Suppressor macrophage (primary cell): Measurements from ENCODE around the gene DYTN.

Experiments
- DNase-seq, 4 experiments: peaks; one replicate each; pipeline ENCODE4 v3.0.0-alpha.2; 2020 to 2022

DYTN gene

DNA sequence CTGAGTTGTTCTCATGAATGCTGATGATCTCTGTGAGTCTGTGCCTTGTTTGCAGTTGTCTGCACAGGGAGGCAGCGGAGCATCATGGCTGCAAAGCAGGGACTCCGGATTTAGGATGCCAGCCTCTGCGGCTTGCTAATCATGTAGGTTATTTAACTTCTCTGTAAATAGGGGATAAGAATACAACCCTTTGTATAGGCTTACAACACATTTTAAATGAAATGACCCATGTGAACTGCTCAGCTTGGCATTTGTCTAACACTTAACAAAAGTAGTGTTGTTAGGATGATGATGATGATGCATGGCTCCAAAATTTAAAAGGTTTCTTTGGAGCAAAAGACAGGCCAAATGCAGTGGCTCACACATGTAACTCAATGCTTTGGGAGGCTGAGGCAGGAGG lies 19.4 kb downstream of the DYTN start:
- DNase-seq: no peak

DNA sequence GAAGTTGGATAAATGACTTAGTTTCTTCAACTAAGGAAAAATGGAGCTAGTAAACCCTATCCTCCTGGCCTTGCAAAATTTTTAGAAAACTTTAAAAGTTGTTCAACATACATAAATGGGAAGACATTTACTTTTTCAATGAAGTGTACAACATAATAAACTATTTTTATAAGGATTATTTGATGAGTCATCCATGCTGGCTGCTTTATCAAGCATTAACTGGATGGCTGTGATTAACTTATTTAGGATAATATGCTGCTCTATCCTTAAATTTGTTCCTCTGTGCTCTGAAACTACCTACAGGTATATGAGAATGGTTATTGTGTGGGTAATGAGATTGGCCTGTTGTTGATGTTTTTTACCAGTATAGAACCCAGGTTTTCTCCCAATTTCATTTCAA lies 21.3 kb downstream of the DYTN start:
- DNase-seq: no peak

GRCh38 chr2:206693399-206694137 lies 24.6 kb downstream of the DYTN start:
- peak; percentile 51 to 79 (median 74) for DNase-seq

- no peak for DNase-seq
Measured at GRCh38 chr2:206692971-206693370, 25.2 kb downstream of the DYTN start.

GRCh38 chr2:206688990-206689389 lies 29.2 kb downstream of the DYTN start:
- no peak for DNase-seq

- DNase-seq: no peak
Measured at GRCh38 chr2:206688453-206688852, 29.7 kb downstream of the DYTN start.

DNA sequence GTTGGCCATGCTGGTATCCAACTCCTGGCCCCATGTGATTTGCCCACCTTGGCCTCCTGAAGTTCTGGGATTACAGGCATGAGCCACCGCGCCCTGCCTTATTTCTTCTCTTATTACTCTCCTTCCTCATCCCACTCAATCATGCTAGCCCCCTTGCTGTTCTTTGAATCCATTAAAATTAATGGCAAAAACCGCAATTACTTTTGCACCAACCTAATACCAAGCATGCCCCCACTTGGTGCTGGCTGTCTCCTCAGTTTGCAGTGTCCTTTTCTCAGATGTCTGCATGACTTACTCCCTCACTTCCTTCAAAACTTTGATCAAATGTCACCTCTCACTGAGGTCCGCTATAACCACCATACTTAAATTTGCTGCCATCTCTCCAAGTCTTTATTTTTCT lies 34.6 kb downstream of the DYTN start:
- DNase-seq: no peak

- DNase-seq: no peak
Measured at GRCh38 chr2:206670531-206671319, 47.5 kb downstream of the DYTN start.

- no peak for DNase-seq
Measured at GRCh38 chr2:206665251-206665650, 52.9 kb downstream of the DYTN start.

DNA sequence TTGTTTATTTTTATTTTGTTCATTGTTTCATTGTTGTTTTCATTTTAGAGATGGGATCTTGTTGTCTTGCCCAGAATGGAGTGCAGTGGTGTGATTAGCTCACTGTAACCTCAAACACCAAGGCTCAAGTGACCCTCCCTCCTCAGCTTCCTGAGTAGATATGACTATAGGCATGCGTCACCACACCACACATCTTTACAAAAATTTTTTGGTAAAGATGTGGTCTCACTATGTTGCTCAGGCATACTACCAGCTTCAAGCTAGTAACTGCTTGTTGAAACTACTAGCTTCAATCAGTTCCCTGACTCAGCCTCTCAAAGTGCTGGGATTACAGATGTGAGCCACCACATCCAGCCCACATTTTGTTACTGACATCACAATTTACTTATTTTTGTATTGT lies 61.1 kb downstream of the DYTN start:
- no peak for DNase-seq

GRCh38 chr2:206647985-206648384 lies 70.2 kb downstream of the DYTN start:
- no peak for DNase-seq

DNA sequence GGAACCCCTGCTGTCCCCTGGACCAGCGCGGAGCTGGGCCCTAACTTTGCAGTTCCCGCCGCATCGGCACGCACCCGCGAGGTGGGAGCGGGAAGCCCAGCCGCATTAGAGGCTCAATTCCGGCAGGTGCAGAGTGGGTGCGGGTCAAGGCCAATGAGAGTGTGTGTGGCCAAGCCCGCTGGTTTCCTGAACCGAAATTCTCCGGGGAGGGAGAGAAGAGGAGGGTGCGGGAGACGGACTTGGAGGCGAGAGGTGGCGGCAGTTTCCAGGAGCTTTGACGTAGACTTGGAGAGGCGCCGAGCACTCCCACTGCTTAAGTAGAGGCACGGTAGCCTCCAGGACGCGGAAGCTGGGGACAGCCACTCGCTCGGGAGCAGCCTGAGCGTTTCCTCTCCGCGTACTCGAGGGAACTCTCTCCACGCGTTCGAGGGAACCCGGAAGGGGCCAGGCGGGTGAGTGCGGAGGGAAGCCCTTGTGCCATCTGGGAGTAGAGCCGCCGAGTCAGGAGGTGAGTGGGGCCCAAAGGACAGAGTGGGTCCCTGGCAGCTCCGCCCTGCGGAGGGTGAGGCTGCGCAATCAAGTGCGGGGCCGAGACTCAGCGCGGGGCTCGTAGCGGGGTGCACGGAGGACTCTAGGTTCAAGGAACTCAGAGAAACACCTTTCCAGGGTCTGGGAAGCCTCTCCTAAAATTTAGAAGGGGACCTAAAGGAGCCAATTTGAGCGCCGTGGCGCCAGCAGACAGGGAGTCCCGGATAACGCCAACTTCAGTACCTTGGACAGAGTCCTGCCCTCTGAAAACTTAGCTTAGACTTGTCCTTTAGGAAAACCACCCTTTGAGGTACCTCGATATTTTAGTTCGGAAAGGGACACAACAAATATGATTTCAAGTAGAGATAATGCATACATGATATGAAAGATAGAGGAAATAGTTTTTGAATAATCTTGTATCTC lies 75.8 kb downstream of the DYTN start, which contains the start of gene FAM237A:
Gene FAM237A, plus strand, starts transcription at position 413 of the 951 bp plus-strand sequence. CDS start 1,750 bp downstream, outside the sequence.
- peak; percentile 58 to 72 (median 64) for DNase-seq

DNA sequence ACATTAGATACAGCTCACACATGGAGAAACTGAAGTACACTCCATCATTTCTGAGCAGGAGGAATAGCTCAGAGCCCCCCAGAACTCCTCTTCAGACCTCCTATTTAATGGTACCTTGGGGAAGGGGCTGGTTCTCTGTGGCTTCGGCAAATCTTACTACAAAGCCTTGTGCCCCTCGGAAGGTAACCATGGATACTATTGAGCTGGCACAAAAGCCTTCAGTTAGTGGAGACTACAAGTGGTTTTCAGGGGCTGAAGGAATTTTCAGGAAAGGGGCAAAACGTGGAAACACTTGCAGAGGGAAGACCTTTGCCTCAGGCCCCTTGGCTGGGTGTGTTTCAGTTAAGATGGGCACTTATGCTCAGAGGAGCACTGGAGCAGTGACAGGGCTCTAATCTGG lies 77.0 kb downstream of the DYTN start:
- DNase-seq: no peak

GRCh38 chr2:206639636-206640035 lies 78.6 kb downstream of the DYTN start:
- no peak for DNase-seq

GRCh38 chr2:206635015-206635414 lies 83.2 kb downstream of the DYTN start:
- DNase-seq: no peak

DNA sequence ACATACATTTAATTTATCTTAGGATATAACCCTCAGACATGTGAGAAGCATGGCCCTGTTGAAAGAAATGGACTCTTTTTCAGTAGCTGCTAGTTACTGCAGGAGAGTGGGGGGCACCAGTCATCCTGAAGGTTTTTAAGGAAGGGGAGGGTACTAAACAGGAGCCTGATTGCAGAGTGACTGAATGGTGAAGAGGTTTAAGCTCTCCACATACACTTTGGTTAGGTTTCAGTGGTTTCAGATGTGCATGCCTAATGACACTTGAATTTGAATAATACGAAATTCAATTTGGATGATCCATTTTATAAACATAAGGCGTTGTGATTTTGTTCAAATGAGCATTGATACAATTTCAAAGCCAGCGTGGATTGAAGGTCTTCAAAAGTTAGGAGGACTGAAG lies 86.9 kb downstream of the DYTN start:
- no peak for DNase-seq

DNA sequence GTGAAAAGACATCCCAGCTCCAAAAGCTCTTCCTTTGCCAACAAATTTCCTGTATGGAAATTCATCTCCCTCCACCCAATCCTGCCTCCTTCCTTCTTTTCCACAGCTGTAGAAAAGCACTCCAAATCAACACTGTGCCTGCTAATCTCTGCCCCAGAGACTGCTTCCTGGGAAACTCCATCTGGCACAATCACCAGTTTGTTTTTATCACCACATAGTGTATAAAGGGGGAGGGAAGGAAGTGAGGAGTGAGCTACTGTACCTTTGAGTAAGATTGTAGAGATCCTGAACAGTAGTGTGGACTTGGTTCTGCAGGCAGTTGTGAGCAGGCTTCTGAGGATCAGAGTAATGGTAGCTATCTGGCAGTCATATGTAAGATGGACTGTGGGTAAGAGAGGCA lies 90.6 kb downstream of the DYTN start:
- DNase-seq: no peak

- no peak for DNase-seq
Measured at GRCh38 chr2:206626108-206626507, 92.1 kb downstream of the DYTN start.

- DNase-seq: no peak
Measured at GRCh38 chr2:206619011-206619410, 99.2 kb downstream of the DYTN start.

GRCh38 chr2:206616151-206616550 lies 102.0 kb downstream of the DYTN start:
- no peak for DNase-seq

- no peak for DNase-seq
Measured at GRCh38 chr2:206615417-206616089, 102.6 kb downstream of the DYTN start.

DNA sequence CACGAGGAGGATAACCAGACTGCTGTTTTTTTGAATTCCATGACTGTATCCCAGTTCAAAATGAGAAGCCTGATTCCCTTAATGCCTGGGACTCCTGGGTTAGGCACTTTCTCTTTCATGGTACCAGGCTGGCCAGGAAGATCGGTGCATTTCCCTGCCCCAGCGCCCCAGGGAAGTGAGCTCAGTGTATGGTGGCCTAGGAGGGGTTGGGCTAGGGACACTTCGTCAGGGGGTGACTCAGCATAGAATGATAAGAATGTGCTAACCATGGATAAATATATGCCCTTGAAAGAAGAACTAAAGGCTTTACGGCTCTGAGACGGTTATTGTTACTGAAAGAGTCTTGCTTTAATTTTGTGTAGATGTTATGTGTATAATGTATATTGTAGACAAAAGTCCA lies 103.4 kb downstream of the DYTN start:
- DNase-seq: no peak
